ACHN (cell line): ENCODE data around the gene NAT14.
"Not testable (repeated sequence)": the region's sequence is repeated elsewhere in the genome, so short reads cannot be mapped to it uniquely, and the experiment has no call there.

Experiments used
- DNase-seq: peaks from one replicate; pipeline ENCODE4 v3.0.0-alpha.2; 2015
- in situ Hi-C: cut with HindIII; loops from 2 replicates; pipeline ENCODE4 v1.10.0; 2017; ENCODE audit warnings: low sequenced_read_pairs, low pct_ligation_motif_present, low pct_unique_long_range_greater_than_20kb

NAT14 gene

GRCh38 chr19:55526216-55527196 is 41.5 kb downstream of the NAT14 start:
- in situ Hi-C loops, result no loop called here
- peak; percentile 41 for DNase-seq

- DNase-seq, result no peak
- in situ Hi-C loops, result no loop called here
Measured at GRCh38 chr19:55527197-55528029, 42.4 kb downstream of the NAT14 start.

GRCh38 chr19:55528030-55528803 is 43.2 kb downstream of the NAT14 start:
- DNase-seq, result no peak
- in situ Hi-C loops, result no loop called here

GRCh38 chr19:55529636-55530234 is 44.7 kb downstream of the NAT14 start:
- in situ Hi-C loops, result no loop called here
- no peak for DNase-seq

GRCh38 chr19:55530996-55531395 is 46.0 kb downstream of the NAT14 start:
- no peak for DNase-seq
- in situ Hi-C loops, result no loop called here

GRCh38 chr19:55534280-55534679 is 49.3 kb downstream of the NAT14 start:
- in situ Hi-C loops, DNase-seq: not testable (repeated sequence)

- in situ Hi-C loops, result no loop called here
- no peak for DNase-seq
Measured at GRCh38 chr19:55535173-55535964, 50.4 kb downstream of the NAT14 start.

GRCh38 chr19:55535965-55536350 is 51.0 kb downstream of the NAT14 start:
- DNase-seq, result no peak
- in situ Hi-C loops, result no loop called here

- no peak for DNase-seq
- in situ Hi-C loops, result no loop called here
Measured at GRCh38 chr19:55536366-55536765, 51.4 kb downstream of the NAT14 start.
